H9 (cell line): ENCODE results near the gene FBRSL1. TPM values are rescaled to one million over a fixed set of nuclear protein-coding genes. Genes with fewer than 3 reads are reported as not detected.

Source experiments
- DNase-seq: peaks from one replicate; pipeline ENCODE4 v3.0.0-alpha.2; 2017
- H2AFZ ChIP-seq: one replicate; pipeline ENCODE4 v1.6.1; 2013; ENCODE audit warnings: mild to moderate bottlenecking, low read length, control low read depth, moderate library complexity
- H2AK5ac ChIP-seq: 2 replicates; pipeline ENCODE4 v1.6.1; 2013; ENCODE audit warnings: low read length, control low read depth, mixed read lengths; ENCODE audit not compliant: insufficient read length
- H2BK120ac ChIP-seq: one replicate; pipeline ENCODE4 v1.6.1; 2013; ENCODE audit warnings: low read depth, mild to moderate bottlenecking, low read length, control low read depth, inconsistent platforms; ENCODE audit not compliant: poor library complexity, severe bottlenecking
- H2BK12ac ChIP-seq: 2 replicates; pipeline ENCODE4 v1.6.1; 2013; ENCODE audit warnings: low read length, control low read depth, mixed read lengths, low read depth; ENCODE audit not compliant: insufficient read length
- H2BK15ac ChIP-seq: 2 replicates; pipeline ENCODE4 v1.6.1; 2013; ENCODE audit warnings: low read depth, low read length, control low read depth
- H2BK20ac ChIP-seq: one replicate; pipeline ENCODE4 v1.6.1; 2013; ENCODE audit warnings: low read depth, mild to moderate bottlenecking, low read length, control low read depth, inconsistent platforms; ENCODE audit not compliant: poor library complexity, severe bottlenecking
- H2BK5ac ChIP-seq: 2 replicates; pipeline ENCODE4 v1.6.1; 2013; ENCODE audit warnings: low read length, control low read depth, mixed read lengths; ENCODE audit not compliant: insufficient read length
- H3K14ac ChIP-seq: 2 replicates; pipeline ENCODE4 v1.6.1; 2013; ENCODE audit warnings: low read length, control low read depth; ENCODE audit not compliant: insufficient read depth
- H3K18ac ChIP-seq: 2 replicates; pipeline ENCODE4 v1.6.1; 2013; ENCODE audit warnings: low read depth, mild to moderate bottlenecking, mixed read lengths, low read length, control low read depth; ENCODE audit not compliant: insufficient read length
- H3K23ac ChIP-seq: 2 replicates; pipeline ENCODE4 v1.6.1; 2013; ENCODE audit warnings: low read length, control low read depth, mixed read lengths, low read depth; ENCODE audit not compliant: insufficient read length
- H3K23me2 ChIP-seq: 2 replicates; pipeline ENCODE4 v1.6.1; 2013; ENCODE audit warnings: low read depth, mild to moderate bottlenecking, mixed read lengths, low read length, control low read depth; ENCODE audit not compliant: insufficient read length, poor library complexity, severe bottlenecking
- H3K27ac ChIP-seq: 2 replicates; pipeline ENCODE4 v1.5.1; 2013; ENCODE audit warnings: low read length, control low read depth, mixed read lengths, low read depth; ENCODE audit not compliant: insufficient read length
- H3K27me3 ChIP-seq: 2 replicates; pipeline ENCODE4 v1.6.1; 2013; ENCODE audit warnings: low read length, control low read depth, inconsistent platforms; ENCODE audit not compliant: insufficient read depth
- H3K4ac ChIP-seq: 2 replicates; pipeline ENCODE4 v1.6.1; 2013; ENCODE audit warnings: low read depth, mild to moderate bottlenecking, control low read depth, inconsistent platforms, low read length, moderate library complexity
- H3K4me1 ChIP-seq: 2 replicates; pipeline ENCODE4 v1.6.1; 2013; ENCODE audit warnings: low read length, control low read depth, inconsistent platforms; ENCODE audit not compliant: insufficient read depth
- H3K4me2 ChIP-seq: 2 replicates; pipeline ENCODE4 v1.6.1; 2013; ENCODE audit warnings: low read length, control low read depth, mixed read lengths; ENCODE audit not compliant: insufficient read length, insufficient read depth
- H3K56ac ChIP-seq: 2 replicates; pipeline ENCODE4 v1.6.1; 2013; ENCODE audit warnings: low read depth, mild to moderate bottlenecking, mixed read lengths, low read length, control low read depth; ENCODE audit not compliant: insufficient read length
- H3K79me1 ChIP-seq: 2 replicates; pipeline ENCODE4 v1.6.1; 2013; ENCODE audit warnings: low read depth, mild to moderate bottlenecking, moderate library complexity, low read length, control low read depth, inconsistent platforms; ENCODE audit not compliant: insufficient read depth, poor library complexity, severe bottlenecking
- H3K79me2 ChIP-seq: 2 replicates; pipeline ENCODE4 v1.6.1; 2013; ENCODE audit warnings: low read length, control low read depth, inconsistent platforms; ENCODE audit not compliant: insufficient read depth
- H3K9ac ChIP-seq: 2 replicates; pipeline ENCODE4 v1.6.1; 2013; ENCODE audit warnings: low read length, control low read depth, mixed read lengths; ENCODE audit not compliant: insufficient read length; ENCODE audit errors: extremely low read depth
- H3K9me3 ChIP-seq: one replicate; pipeline ENCODE4 v1.6.1; 2013; ENCODE audit warnings: low read depth, low read length, inconsistent platforms; ENCODE audit not compliant: control insufficient read depth
- H3T11ph ChIP-seq: one replicate; pipeline ENCODE4 v1.6.1; 2013; ENCODE audit warnings: mild to moderate bottlenecking, low read length, control low read depth, inconsistent platforms
- H4K20me1 ChIP-seq: one replicate; pipeline ENCODE4 v1.6.1; 2013; ENCODE audit not compliant: control insufficient read depth, insufficient read length, insufficient read depth
- H4K5ac ChIP-seq: 2 replicates; pipeline ENCODE4 v1.6.1; 2013; ENCODE audit warnings: low read depth, mild to moderate bottlenecking, mixed read lengths, low read length, control low read depth; ENCODE audit not compliant: insufficient read length
- H4K8ac ChIP-seq: replicated peaks from 2 replicates; pipeline ENCODE4 v1.6.1; 2013; ENCODE audit warnings: low read length, control low read depth, mixed read lengths, low read depth; ENCODE audit not compliant: insufficient read length
- H4K91ac ChIP-seq: 2 replicates; pipeline ENCODE4 v1.6.1; 2013; ENCODE audit warnings: low read depth, mild to moderate bottlenecking, moderate library complexity, mixed read lengths, low read length, control low read depth; ENCODE audit not compliant: insufficient read length
- H3K27ac Mint-ChIP-seq, 3 experiments: 2 replicates in 2 of 3; 3 replicates in 1 of 3; pipeline ENCODE4 v1.8.0; 2020 to 2021; ENCODE audit warnings: mixed read lengths in 3 of 3, mild to moderate bottlenecking in 1 of 3, moderate library complexity in 1 of 3
- H3K27me3 Mint-ChIP-seq: 2 replicates; pipeline ENCODE4 v1.8.0; 2021; ENCODE audit warnings: low read depth, mild to moderate bottlenecking, moderate library complexity, mixed read lengths
- H3K36me3 Mint-ChIP-seq, 3 experiments: 2 replicates in 2 of 3; 3 replicates in 1 of 3; pipeline ENCODE4 v1.8.0; 2020 to 2021; ENCODE audit warnings: low read depth in 3 of 3, mixed read lengths in 3 of 3; ENCODE audit not compliant: insufficient read depth in 1 of 3
- H3K4me1 Mint-ChIP-seq, 2 experiments: 2 replicates each; pipeline ENCODE4 v1.8.0; 2020; ENCODE audit warnings: mixed read lengths in 2 of 2
- H3K4me3 Mint-ChIP-seq, 2 experiments: 2 replicates in 1 of 2; 3 replicates in 1 of 2; pipeline ENCODE4 v1.8.0; 2020 to 2021; ENCODE audit warnings: mild to moderate bottlenecking in 2 of 2, mixed read lengths in 2 of 2, moderate library complexity in 1 of 2
- H3K9me3 Mint-ChIP-seq, 2 experiments: 2 replicates in 1 of 2; 3 replicates in 1 of 2; pipeline ENCODE4 v1.8.0; 2020; ENCODE audit warnings: mild to moderate bottlenecking in 2 of 2, mixed read lengths in 2 of 2, moderate library complexity in 1 of 2
- CTCF ChIP-seq: fragments of 200-600 bp; sonication (generic); conservative IDR thresholded peaks from 3 replicates; pipeline ENCODE4 v1.8.0; 2021; ENCODE audit warnings: antibody characterized with exemption, mild to moderate bottlenecking
- WGBS: extraction: QIAGEN DNeasy Blood & Tissue Kit; methylation state at CpG from one replicate; pipeline ENCODE4 v1.1.7; 2013; ENCODE audit warnings: missing lambda C conversion rate, low lambda C conversion rate, mixed read lengths; ENCODE audit not compliant: insufficient read length; ENCODE audit errors: extremely low coverage; 5-methylcytosine and 5-hydroxymethylcytosine counted together
- total RNA-seq: library from RNA; stranded (reverse); gene quantifications from 2 replicates; pipeline ENCODE4 v1.2.1, GENCODE V29; 2021

Gene FBRSL1
- total RNA-seq, 1 experiment from 2014 or later: 90.8 TPM

GRCh38 chr12:132549059-132549458, 59.1 kb downstream of the FBRSL1 start:
- Histone ChIP-seq H3K18ac (no peak overlapping the region), H4K91ac (no peak overlapping the region), H3K27me3 (peaks cover 27% of the 10 kb centered on the region; the same call in 1 of the 2 replicates), H3K9me3 (no peaks in the 10 kb centered on the region), H3K23ac (no peak overlapping the region), H3K4ac (no peak overlapping the region), H3K56ac (no peak overlapping the region), H4K20me1 (no peaks in the 10 kb centered on the region), H4K5ac (no peak overlapping the region), H3K79me1 (no peaks in the 10 kb centered on the region), H3K27ac (no peak overlapping the region), H4K8ac (no peak overlapping the region), H3K23me2 (no peaks in the 10 kb centered on the region), H3K9ac (no peak overlapping the region), H3K79me2 (no peaks in the 10 kb centered on the region), H2BK12ac (no peak overlapping the region), H3K4me2 (no peak overlapping the region), H3K4me1 (no peaks in the 10 kb centered on the region), H2BK15ac (no peak overlapping the region), H2BK5ac (no peak overlapping the region), H2BK20ac (no peak overlapping the region), H2BK120ac (no peak overlapping the region), H2AK5ac (no peak overlapping the region), H3K14ac (no peak overlapping the region), H3T11ph (no peak overlapping the region), H2AFZ (no peak overlapping the region)
- no peak for DNase-seq
- peaks cover 13 to 14% of the 10 kb centered on the region in 2 experiments for H3K4me1 Mint-ChIP-seq
- H3K4me3 Mint-ChIP-seq: no peak overlapping the region
- H3K27ac Mint-ChIP-seq: no peak overlapping the region
- WGBS: no CpG with 5 or more reads among the region's 33 CpGs
- peaks cover 0 to 2% (median 0%) of the 10 kb centered on the region in 3 experiments; a peak in 3 of 7 replicates for H3K36me3 Mint-ChIP-seq
- no peaks in the 10 kb centered on the region for H3K9me3 Mint-ChIP-seq
- no peak for TF ChIP-seq CTCF
- H3K27me3 Mint-ChIP-seq: peaks cover 88% of the 10 kb centered on the region
